ENCODE results near the gene TMEM266.

Gene TMEM266

DNA sequence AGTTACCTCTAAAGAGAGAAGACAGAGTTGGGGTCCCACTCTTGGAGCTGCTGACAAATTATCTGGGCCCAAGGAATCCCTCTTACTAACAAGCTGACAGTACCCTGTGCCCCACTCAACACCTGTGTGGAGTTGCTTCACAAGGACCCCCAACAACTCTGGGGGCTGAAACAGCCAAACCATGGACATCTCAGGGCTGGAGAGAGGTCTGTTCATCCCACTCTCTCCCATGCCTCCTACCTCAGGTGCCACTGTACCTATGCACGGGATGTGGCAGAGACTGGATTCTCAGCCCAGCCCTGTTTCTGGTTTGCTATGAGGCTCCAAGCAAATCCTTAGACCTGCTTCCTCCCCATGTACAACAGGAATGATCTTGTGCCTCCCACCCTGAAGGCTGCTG, 149.7 kb downstream of the TMEM266 start:
- Histone ChIP-seq H2AFZ (no peak overlapping the region), H3K9me3 (ENCODE audit: control insufficient read depth, low read length) (no peaks in the 10 kb centered on the region), H3K79me2 (no peaks in the 10 kb centered on the region), H3K4me3 (ENCODE audit: low read depth, low read length) (no peak overlapping the region), H3K4me1 (no peaks in the 10 kb centered on the region), H3K4me2 (ENCODE audit: low read length) (no peak overlapping the region), H3K27me3 (ENCODE audit: control insufficient read depth, insufficient read depth, low read length) (no peaks in the 10 kb centered on the region), H3K9ac (no peak overlapping the region), H3K36me3 (ENCODE audit: control insufficient read depth, insufficient read depth, low read length) (no peaks in the 10 kb centered on the region), H3K27ac (no peak overlapping the region)
- TF ChIP-seq, protein P1, sequence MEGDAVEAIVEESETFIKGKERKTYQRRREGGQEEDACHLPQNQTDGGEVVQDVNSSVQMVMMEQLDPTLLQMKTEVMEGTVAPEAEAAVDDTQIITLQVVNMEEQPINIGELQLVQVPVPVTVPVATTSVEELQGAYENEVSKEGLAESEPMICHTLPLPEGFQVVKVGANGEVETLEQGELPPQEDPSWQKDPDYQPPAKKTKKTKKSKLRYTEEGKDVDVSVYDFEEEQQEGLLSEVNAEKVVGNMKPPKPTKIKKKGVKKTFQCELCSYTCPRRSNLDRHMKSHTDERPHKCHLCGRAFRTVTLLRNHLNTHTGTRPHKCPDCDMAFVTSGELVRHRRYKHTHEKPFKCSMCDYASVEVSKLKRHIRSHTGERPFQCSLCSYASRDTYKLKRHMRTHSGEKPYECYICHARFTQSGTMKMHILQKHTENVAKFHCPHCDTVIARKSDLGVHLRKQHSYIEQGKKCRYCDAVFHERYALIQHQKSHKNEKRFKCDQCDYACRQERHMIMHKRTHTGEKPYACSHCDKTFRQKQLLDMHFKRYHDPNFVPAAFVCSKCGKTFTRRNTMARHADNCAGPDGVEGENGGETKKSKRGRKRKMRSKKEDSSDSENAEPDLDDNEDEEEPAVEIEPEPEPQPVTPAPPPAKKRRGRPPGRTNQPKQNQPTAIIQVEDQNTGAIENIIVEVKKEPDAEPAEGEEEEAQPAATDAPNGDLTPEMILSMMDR (IDR thresholded peaks at IDR 0.05), result no peak

DNA sequence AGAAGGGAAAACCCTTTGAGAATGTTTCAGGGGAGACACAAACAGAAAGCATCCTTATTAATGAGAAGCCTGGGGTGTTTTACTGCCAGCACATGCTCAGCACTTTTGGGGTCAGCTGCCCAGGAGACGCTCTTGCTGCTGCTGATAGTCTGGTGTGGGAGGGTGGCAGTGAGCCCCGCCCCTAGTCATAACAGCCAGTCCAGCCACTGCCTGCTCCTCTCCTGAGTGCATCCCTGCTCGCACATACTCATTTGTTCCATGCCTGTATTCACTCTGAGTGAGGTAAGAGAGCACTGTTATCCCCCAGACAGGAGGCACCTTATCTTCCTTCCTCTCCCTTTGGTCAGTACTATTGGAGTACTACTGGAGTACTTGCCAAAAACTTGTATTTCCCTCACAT, 150.2 kb downstream of the TMEM266 start:
- no peaks in the 10 kb centered on the region for H3K27me3 ChIP-seq (ENCODE audit: control insufficient read depth, insufficient read depth, low read length)
- H3K4me1 ChIP-seq, result no peaks in the 10 kb centered on the region
- no peak overlapping the region for H2AFZ ChIP-seq
- no peak overlapping the region for H3K9ac ChIP-seq
- H3K4me3 ChIP-seq (ENCODE audit: low read depth, low read length), result no peak overlapping the region
- H3K36me3 ChIP-seq (ENCODE audit: control insufficient read depth, insufficient read depth, low read length), result no peaks in the 10 kb centered on the region
- H3K79me2 ChIP-seq, result no peaks in the 10 kb centered on the region
- no peak overlapping the region for H3K27ac ChIP-seq
- H3K9me3 ChIP-seq (ENCODE audit: control insufficient read depth, low read length), result no peaks in the 10 kb centered on the region
- TF ChIP-seq, protein P1 (IDR thresholded peaks at IDR 0.05), result no peak
- no peak overlapping the region for H3K4me2 ChIP-seq (ENCODE audit: low read length)

DNA sequence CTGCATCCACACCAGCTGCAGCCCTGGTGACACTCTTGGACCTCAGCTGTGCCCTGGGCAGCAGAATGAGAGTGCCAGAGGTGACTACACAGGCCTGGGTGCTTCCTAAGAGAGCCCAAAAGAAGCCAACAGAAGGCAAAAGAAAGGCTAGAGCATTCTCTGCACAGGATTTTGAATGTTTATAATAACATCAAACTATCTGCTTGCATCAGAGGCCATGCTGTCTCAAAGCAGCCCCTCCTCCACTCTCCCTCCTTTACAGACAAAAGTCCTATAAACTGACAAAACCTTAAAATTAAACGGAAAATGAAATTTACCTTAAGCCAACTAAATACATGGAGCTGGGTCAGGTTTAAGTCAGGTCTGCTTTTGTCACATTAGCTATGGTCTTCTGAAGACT, 155.8 kb downstream of the TMEM266 start:
- no peak overlapping the region for H3K4me2 ChIP-seq (ENCODE audit: low read length)
- H3K27me3 ChIP-seq (ENCODE audit: control insufficient read depth, insufficient read depth, low read length), result no peaks in the 10 kb centered on the region
- no peaks in the 10 kb centered on the region for H3K36me3 ChIP-seq (ENCODE audit: control insufficient read depth, insufficient read depth, low read length)
- H3K27ac ChIP-seq, result no peak overlapping the region
- no peaks in the 10 kb centered on the region for H3K9me3 ChIP-seq (ENCODE audit: control insufficient read depth, low read length)
- no peak overlapping the region for H3K4me3 ChIP-seq (ENCODE audit: low read depth, low read length)
- TF ChIP-seq, protein P1 (IDR thresholded peaks at IDR 0.05), result no peak
- no peak overlapping the region for H3K9ac ChIP-seq
- no peaks in the 10 kb centered on the region for H3K4me1 ChIP-seq
- no peaks in the 10 kb centered on the region for H3K79me2 ChIP-seq
- H2AFZ ChIP-seq, result no peak overlapping the region

DNA sequence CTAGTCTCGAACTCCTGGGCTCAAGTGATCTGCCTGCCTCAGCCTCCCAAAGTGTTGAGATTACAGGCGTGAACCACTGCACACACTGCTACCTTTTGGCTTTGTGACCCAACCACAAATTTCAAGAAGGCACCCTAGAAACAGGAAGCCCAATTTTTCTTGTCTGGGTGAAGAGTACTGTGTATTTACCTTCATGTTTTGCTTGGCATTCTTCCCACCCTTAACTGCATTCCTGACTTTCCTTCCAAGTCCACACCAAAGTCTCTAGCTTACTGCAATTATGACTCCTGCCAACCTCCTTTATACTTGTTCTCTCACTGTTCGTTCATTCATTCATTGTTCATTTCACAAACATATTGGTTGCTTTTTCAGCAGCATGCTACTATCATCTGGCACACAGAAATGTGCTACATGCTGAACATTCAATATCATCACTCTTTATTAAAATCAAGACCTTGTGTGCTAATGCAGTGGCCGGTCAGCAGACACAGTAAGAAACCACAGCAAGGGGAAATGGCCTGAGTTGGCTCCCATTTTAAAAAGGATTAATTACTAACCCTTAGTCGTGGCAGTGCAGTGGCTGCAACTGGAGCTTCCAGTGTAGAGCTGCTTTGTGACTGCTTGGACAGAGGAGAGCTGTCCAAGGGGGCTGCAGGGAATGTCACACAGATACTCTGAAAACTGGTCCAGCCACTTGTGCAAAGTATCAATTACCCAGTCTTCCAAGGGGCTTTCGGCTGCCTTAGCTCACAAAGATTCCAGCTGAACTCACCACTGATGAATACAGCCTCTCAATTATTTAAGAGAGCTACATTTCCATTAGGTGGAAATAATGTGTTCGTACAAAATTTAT, 157.5 kb downstream of the TMEM266 start:
- TF ChIP-seq, protein P1 (IDR thresholded peaks at IDR 0.05), result no peak
- Histone ChIP-seq H3K79me2 (no peaks in the 10 kb centered on the region), H2AFZ (no peak overlapping the region), H3K4me2 (ENCODE audit: low read length) (no peak overlapping the region), H3K4me3 (ENCODE audit: low read depth, low read length) (no peak overlapping the region), H3K27ac (no peak overlapping the region), H3K9me3 (ENCODE audit: control insufficient read depth, low read length) (no peaks in the 10 kb centered on the region), H3K36me3 (ENCODE audit: control insufficient read depth, insufficient read depth, low read length) (no peaks in the 10 kb centered on the region), H3K9ac (no peak overlapping the region), H3K27me3 (ENCODE audit: control insufficient read depth, insufficient read depth, low read length) (no peaks in the 10 kb centered on the region), H3K4me1 (no peaks in the 10 kb centered on the region)

DNA sequence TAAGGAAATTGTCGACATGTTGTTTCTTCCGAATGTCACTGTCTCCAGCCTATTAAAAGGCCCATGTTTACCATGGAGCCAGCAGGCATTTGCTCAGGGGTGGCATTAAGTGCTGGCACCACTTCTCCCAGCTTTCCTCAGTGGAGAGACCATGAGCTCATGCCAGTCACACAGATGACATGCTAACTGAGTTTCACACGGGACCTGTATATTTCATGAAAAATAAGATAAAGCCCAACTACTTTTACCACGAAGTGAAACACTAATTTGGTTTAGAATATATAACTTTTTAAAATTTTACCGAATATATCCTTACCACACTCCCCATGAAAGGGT, 158.1 kb downstream of the TMEM266 start:
- no peaks in the 10 kb centered on the region for H3K4me1 ChIP-seq
- no peaks in the 10 kb centered on the region for H3K9me3 ChIP-seq (ENCODE audit: control insufficient read depth, low read length)
- TF ChIP-seq, protein P1 (IDR thresholded peaks at IDR 0.05), result no peak
- H3K9ac ChIP-seq, result no peak overlapping the region
- no peak overlapping the region for H3K4me3 ChIP-seq (ENCODE audit: low read depth, low read length)
- no peak overlapping the region for H2AFZ ChIP-seq
- H3K79me2 ChIP-seq, result no peaks in the 10 kb centered on the region
- no peak overlapping the region for H3K27ac ChIP-seq
- no peak overlapping the region for H3K4me2 ChIP-seq (ENCODE audit: low read length)
- H3K36me3 ChIP-seq (ENCODE audit: control insufficient read depth, insufficient read depth, low read length), result no peaks in the 10 kb centered on the region
- H3K27me3 ChIP-seq (ENCODE audit: control insufficient read depth, insufficient read depth, low read length), result no peaks in the 10 kb centered on the region
